GM18519 (cell line): ENCODE results near the gene ZNF784.

Source experiments
- ATAC-seq: cut with Tn5 transposase; IDR thresholded peaks from one replicate; pipeline ENCODE4 v1.9.1; 2021; ENCODE audit warnings: mild to moderate bottlenecking, moderate library complexity; ENCODE audit not compliant: unreplicated experiment, low FRiP score

Gene ZNF784

DNA sequence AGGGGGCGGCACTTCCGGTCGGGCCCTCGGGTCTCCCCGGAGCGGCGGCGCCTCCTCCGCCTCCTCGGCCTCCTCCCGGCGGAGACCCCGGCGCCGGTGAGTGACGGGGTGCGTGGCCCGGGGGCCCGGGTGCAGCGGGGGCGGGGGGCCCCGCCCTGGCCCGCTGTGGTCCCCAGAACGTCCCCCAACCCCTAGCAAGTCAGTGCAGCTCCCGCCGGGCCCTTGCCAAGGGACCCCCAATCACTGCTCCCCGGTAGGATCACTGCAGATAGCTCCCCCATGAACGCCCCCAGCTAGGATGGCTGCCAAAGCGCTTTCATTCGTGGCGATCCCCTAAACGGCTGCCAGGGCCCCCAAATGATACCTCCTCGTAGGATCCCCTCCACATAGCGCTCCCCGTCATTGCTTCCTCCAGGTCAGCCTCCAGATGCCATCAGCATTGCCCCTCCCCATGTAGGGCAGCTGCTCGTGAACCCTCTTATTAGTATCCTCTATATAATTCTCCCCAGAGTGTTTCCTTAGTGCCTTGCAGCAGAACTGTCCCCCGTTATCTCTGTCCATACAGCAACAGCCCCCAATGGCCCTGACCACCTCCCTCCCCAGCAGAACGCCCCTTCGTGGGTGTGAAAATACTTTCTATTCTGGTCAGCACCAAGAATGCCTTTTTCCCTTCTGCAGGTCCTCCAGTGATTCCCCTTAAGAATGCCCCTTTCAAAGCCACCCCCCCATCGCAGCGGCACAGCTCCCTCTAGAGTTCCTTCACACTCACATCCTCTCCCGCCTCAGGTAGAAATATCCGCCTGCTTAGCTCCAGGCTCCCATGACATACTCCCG lies 18.5 kb downstream of the ZNF784 start, which contains the start of gene ZNF865:
ZNF865 (plus strand) TSS at position 11 of the 834 bp plus-strand sequence. CDS start 7,972 bp downstream, outside the sequence.
- no peak for ATAC-seq

GRCh38 chr19:55605207-55605636 lies 19.1 kb downstream of the ZNF784 start:
- peak; percentile 32 for ATAC-seq

DNA sequence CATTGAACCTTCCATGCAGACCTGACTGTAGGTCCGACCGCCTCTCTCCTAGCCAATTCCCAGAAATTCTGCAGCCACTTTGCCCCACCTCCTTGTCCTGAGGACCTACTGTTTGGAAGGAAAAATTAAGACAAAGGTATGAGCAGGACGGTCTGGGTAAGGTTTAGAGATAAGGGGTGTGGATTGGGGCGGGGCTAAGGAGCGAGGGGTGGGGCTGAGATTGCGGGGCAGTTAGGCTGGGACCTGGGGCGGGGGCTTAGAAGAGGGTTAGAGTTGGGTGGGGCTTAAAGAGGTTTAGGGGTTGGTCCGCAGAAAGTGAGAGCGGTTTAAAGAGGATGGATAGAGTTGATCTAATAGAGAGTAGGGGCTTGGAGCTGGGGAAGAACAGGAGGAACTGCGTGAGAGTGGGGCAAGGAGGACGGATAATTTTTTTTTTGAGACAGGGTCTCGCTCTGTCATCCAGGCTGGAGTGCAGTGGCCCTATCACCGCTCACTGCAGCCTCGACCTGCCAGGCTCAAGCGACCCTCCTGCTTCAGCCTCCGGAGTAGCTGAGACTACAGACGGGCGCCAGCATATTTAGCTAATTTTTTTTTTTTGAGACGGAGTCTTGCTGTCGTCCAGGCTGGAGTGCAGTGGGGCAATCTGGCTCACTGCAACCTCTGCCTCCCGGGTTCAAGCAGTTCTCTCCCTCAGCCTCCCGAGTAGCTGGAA lies 20.6 kb downstream of the ZNF784 start:
- no peak for ATAC-seq

DNA sequence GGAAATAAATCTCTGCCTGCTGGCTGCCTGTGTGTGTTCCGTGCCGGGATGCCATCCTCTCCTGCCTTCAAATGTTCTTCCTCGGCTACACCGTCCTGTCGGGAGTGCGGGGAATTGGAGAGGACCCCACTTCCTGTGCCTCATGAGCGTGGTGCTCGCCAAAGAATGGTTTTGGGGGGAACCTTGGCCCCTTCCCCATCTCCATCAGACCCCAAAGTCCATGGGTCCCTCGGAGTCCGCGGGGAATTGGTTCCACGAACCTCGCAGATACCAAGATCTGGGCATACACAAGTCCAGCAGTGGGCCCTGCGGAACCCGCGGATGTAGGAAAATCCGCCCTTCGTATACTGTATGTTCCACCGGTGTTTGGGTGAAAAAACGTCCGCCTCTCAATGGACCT lies 21.3 kb downstream of the ZNF784 start:
- no peak for ATAC-seq

GRCh38 chr19:55602104-55603001 lies 22.0 kb downstream of the ZNF784 start:
- ATAC-seq: no peak

DNA sequence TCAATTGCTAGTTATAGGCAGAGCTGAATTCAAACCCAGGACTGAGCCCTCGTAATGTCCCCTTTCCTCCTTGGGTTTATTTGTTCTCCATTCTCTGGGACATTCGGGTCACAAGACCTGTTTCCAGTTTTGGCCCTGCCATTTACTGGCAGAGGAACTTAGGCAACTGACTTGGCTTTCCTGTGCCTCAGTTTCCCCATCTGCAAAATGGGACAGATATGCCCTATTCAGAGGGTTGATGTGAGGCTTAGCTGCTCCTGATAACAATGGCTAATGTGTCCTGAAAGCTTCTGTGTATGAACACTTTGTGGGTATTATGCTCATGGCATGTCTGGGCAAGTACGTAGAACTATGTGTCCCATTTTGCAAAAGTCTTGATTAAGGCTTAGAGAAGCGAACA lies 23.3 kb downstream of the ZNF784 start:
- ATAC-seq: no peak

DNA sequence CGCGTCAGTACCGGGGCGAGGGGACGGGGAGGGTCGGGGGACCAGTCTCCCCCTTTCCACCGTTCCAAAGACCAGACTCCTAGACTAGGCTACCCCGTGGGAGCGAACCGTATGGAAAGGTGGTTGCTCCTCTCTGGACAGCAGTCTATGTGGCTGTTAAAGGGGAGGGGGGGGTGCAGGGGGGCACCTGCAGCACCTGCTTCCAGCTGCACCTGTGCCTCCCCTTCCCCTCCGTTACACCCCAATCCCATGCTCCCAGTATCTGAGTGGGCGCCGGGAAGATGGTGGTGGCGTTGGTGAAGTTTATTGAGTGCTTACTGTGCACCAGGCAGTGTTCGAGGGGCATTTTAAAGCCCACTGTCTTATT lies 23.7 kb downstream of the ZNF784 start:
- no peak for ATAC-seq

DNA sequence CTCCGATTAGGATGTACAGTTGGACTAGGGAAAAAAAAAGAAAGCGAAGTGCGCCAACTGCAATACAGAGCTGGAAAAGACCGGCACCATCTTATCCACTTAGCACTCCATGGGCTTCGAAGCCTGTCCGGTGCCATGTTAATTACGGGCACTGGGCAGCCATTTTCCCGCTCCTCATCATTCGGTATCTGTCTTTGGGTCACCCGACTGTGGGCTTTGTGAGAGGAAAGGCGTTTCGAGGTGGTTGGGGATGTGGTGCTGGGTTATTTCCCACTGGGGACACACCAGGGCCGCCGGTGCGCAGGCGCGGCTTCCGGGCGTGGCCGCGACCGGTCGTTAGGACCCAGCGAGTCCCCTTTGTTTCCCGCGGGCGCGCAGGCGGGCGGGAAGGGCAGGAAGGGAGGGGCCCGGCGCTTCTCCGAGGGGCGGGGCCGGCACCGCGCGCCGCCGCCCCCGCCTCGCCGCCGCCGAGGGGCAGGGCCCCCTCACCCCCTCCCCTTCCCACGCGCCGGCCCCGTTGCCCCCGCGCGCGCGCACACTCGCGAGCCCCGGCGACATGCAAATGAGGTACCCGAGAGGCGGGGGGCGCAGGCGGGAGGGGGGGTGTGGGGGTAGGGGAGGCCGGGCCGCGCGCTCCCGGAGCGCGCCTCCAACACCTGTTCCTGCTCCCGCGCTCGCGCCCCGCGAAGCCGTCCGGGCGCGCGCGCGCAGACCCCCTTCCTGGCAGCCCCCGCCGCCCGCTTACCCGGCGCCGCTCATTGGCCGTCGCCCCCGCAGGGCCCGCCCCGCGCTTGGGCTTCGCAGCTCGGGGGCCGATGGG lies 24.3 kb downstream of the ZNF784 start, which contains the start of gene ZNF524:
ZNF524 (plus strand) TSS at position 447 of the 820 bp plus-strand sequence. CDS start 1,825 bp downstream, outside the sequence.
- peak; percentile 16 for ATAC-seq

DNA sequence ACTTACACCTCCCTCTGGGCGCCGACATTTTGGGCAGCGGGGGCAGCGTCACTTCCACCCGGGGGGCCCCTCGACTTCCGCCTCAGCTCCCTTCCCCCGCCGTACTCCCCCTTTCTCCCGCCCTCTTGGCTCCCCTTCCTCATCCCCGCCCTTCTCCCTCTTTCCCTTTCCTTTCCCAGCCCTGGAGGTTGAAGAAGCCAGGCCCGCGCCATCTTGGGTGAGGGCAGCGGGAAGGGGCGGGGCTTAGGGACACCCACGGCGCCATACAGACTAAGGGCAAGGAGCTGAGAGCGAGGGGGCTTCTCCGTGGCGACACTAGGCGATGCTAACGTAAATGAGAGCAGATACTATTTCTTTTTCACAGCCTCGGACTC lies 24.9 kb downstream of the ZNF784 start, which contains the start of gene FIZ1:
FIZ1 (minus strand) TSS at position 50 of the 374 bp plus-strand sequence. CDS start 1,652 bp downstream, outside the sequence.
- peak; percentile 21 for ATAC-seq

DNA sequence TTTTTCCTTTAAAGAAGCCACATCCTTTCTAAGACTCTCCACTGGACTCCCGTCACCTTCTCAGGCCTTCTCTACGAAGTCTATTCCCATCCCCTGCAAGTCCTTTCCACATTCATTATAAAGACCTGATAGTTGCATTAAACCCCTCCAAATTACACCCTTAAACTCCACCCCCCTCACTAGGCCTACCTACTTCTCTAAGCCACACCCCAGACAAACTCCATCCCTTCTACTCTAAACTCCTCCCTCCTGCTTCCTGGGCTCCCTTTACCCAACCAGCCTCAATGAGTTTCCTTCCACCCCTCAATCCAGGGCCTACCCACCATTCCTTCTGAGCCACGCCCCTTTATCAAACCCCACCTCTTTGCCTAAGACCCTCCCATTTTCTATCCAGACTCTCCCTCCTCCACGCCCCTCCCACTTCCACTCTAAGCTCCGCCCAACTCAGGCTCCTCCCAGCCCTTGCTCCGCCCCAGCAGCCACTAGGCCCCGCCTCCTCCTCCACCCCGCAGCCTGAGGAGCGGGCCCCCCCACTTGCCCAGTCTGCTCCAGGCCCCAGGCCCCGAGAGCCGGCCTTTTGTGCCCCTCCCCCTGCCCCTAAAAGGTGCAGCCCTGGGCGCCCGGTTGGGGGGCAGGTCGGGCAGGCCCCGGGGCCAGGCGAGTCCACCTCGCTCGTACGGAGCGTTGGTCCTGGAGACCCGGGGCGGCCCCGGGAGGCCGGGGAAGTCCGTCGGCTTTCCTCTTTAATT lies 25.5 kb downstream of the ZNF784 start:
- ATAC-seq: peak; percentile 41

DNA sequence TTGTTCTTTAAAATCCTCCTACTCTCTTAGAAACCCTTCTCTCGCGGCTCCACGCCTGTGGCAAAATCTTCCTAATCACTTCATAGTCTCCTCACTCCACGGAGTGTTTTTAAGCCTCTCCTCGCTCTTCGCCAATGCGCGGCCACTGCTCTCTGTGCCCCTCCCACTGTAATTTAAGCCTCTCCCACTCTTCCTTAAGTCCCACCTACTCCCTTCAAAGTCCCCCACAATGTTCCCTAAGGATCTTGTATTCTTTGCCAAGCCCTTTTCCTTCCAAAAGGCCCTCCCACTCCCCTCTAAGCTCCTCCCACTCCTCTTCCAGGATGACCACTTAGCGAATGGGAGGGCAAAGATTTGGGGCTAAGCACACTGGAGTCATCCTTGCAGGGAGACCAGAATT lies 26.3 kb downstream of the ZNF784 start:
- ATAC-seq: no peak

GRCh38 chr19:55597501-55597921 lies 26.9 kb downstream of the ZNF784 start:
- no peak for ATAC-seq

GRCh38 chr19:55596304-55596703 lies 28.1 kb downstream of the ZNF784 start:
- ATAC-seq: no peak

DNA sequence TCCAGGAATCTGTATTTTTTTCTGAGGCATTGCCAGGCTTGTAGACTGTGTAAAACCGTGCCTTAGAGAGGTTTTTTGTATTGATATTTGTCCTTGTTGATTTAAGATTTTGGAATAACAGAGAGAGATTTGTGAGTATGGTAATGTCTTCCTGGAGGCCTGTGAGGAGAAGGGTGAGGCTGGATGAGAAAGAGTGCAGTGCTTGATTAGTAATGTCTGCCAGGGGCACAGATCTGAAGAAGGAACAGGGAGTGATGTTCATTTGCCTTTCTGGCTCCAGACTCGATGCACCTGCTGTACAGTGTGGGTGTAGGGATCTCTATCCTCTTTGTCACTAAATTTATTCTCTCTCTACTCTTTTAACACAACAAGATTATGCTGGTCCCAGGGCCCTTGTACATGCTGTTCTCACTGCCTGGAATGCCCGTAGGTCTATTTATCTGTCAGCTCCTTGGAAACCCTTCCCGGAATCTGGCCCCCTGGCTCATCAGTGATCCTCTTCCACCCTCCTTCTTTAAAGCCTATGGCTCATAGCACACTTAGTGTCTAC lies 29.3 kb downstream of the ZNF784 start:
- no peak for ATAC-seq

- ATAC-seq: no peak
These were observed 31.1 kb downstream of the ZNF784 start for GRCh38 chr19:55593096-55593772.

DNA sequence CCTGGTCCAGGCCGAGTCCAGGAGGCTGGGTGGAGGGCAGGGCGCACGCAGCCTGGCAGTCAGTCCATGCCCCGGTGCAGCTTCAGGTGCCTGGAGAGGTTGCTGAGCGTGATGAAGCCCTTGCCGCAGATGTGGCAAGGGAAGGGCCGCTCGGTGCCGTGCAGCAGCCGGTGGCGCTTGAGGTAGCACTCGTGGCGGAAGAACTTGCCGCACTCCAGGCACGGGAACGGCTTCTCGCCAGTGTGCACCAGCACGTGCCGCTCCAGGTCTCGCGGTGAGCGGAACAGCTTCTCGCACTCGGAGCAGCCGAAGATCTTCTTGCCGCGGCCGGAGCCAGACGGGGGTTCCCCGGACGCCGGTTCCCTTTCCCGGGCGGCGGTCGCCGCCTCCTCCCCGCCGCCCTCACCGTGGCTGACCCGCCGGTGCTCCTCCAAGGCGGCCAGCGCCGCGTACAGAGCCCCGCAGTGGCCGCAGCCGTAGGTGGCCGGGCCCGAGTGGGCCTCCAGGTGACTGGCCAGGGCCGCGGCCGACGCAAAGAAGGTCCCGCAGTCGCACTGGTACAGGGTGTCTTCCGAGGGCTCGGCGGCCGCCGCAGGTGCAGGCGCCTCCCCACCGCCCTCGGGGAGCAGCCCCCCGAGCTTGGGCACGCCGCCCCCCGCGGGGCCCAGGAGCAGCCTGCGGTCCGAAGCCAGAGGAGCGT lies 31.8 kb downstream of the ZNF784 start:
- no peak for ATAC-seq

DNA sequence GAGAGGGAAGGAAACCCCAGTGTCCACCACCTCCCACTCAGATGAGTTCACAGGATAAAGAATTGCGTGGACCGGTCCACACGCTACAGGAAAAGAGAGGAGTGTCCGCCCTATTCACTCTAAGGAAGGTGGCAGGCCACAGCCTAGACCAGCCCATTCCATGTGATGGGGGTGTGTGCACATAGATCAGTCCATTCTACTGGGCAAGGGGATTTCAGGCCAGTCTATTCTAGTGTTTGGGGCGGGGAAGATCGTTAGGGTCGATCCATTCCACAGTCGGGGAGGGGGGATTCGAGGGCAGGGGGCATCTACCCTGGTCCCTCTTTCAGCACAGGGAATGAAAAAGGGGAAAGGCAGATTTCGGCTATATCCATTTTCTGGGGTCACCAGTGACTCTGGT lies 32.8 kb downstream of the ZNF784 start:
- no peak for ATAC-seq
